ENCODE results near the gene ARL14EP.

ARL14EP gene

DNA sequence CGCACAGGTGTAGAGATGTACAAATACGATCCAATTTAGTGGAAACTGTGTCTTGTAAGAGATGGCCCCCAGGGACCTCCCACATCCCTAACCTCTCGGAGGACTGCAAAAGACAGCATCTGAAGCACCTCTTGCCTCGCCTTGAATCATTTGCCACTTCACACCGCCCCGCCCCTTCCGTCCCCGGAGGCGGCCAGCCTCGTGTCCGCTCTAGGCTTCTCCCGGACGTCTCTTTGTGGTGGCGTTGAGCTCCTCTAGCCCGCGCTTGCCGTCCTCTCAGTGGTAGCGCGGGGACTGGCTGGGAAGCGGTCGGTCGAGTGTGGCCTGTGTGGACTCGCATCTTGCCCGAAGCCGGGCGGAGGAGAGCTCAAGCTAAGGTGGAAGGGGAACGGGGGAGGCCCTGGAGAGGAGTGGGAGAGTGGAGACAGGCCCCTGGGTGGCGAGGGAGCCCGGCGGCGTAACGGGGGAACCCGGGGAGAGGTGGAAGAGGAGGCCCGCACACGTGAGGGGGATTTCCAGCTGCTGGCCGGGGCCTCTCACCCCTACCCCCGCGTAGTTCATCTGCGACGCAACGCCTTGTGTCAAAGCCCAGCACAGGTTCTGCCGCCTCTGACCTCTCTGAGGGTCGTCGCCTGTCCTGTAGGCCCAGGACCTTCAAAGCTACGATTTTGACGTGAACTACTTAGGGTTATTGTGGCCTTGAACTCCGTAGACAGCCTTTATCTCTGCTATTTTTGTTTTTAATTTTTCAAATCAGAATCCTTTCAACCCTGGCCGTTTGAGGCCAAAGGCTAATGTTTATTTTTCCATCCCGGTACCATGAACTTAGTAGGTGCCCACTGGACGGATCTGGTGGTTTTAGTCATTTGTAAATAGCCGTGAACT is at the start of gene ARL14EP:
ARL14EP (plus strand) TSS at position 279 of the 885 bp plus-strand sequence. CDS start 7,845 bp downstream, outside the sequence.
- DNase-seq (ENCODE audit: low read depth in 2 of 2) = peak; percentile 84 to 86

GRCh38 chr11:30277176-30277575 is 45.7 kb upstream of the ARL14EP start:
- no peak for DNase-seq (ENCODE audit: low read depth in 2 of 2)

GRCh38 chr11:30279796-30280195 is 43.1 kb upstream of the ARL14EP start:
- no peak for DNase-seq (ENCODE audit: low read depth in 2 of 2)

DNA sequence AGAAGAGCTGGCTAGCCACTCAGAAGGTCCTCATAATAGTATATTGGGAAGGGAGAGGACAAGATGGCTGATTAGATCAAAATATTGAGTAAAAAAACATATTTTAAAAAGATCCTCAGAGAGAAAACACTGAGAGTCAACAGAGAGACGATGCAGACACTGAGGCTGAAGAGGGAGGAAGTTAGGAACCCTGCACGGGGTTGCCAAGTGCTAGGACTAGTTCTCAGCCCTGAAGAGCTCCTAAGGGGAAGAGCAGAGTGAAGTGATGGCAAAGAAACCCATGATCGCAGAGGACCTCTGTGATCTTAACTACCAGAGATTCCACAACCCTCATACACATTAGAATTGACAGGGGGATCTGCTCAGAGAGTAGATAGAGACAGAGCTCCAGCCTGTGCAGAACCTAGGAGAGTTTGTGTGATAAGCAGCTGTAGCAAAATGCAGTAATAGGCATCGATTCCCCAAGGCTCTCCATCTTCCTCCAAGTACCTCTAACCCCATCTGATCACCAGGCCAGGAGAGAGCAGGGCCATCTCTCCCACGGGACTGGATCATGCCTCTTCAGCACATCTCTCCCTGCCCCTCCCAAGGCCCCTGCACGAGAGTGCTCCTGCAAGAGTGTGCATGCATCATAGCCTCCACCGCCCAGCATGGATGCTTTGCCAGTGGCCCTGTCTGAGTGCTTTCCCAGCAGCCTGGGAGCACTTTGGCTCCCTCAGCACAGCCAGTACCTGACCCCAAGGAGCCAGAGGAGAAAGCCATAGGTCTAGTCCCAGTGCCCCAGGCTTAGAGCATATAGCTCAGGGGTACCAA is 41.2 kb upstream of the ARL14EP start:
- no peak for DNase-seq (ENCODE audit: low read depth in 2 of 2)

DNA sequence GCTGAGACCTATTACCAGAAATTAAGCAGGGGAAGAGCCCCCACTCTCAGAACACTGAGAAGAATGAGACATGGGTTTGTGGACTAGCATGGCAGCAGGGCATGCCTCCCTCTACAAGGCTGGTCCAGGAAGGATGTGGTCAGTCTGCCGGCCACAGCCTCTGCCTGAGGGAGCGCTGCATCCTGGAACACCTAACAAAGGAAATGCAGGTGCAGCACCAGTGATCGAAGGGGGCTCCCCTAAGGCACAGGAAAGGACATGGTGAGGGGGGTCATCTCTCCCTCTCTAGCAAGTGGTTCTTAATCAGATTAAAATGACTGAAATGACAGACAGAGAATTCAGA is 40.6 kb upstream of the ARL14EP start:
- peak; percentile 8 to 21 for DNase-seq (ENCODE audit: low read depth in 2 of 2)

DNA sequence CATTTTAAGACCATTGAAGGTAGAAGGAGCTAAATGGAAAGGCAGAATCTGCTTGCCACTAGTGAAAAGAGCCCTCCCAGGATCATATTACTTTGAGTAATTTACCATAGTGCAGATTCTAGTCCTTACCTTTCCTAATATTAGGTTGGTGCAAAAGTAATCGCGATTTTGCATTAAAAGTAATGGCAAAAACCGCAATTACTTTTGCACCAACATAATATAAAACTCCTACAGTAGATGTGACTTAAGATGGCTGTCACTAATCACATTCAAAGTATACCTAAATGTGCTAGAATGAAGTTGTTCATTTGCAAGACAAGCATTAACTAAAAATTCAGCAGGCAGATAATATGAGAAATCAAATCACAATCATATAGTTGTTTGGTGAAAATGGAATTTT is 38.1 kb upstream of the ARL14EP start:
- DNase-seq (ENCODE audit: low read depth in 2 of 2) = no peak

DNA sequence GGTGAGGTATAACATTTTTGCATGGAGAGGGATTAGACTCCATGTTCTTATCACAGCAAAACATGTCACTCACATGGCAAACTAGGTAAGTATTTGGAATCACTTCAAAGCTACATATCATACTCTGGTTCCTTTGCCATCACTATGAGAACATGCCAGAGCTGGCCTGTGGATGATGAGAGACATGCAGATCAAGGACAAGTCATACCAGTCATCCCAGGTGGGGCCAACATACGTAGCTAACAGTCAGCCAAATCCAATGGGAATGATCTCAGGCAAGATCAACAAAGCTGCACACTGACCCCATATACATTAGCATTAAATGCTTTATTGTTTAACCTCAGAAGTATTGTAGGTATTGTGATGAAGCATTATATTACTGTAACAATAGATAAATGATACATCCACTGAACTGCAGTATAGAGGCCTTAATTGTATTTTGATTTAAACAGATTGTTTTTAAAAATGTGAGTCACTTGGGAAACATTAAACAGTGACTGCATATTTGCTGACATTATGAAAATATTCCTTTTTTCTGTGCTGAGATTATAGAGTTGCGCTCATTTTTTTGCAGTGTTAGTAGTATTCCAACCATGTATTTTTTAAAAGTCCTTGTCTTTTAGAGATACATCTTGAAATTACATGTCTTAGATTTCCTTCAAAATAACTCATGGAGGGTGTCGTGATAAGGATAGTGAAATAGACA is 37.3 kb upstream of the ARL14EP start:
- DNase-seq (ENCODE audit: low read depth in 2 of 2) = no peak

- no peak for DNase-seq (ENCODE audit: low read depth in 2 of 2)
Observed at GRCh38 chr11:30291331-30291730, 31.6 kb upstream of the ARL14EP start.

GRCh38 chr11:30292545-30292944 is 30.4 kb upstream of the ARL14EP start:
- DNase-seq (ENCODE audit: low read depth in 2 of 2) = no peak

GRCh38 chr11:30295178-30295885 is 27.6 kb upstream of the ARL14EP start:
- no peak for DNase-seq (ENCODE audit: low read depth in 2 of 2)

GRCh38 chr11:30304620-30305019 is 18.3 kb upstream of the ARL14EP start:
- DNase-seq (ENCODE audit: low read depth in 2 of 2) = no peak

DNA sequence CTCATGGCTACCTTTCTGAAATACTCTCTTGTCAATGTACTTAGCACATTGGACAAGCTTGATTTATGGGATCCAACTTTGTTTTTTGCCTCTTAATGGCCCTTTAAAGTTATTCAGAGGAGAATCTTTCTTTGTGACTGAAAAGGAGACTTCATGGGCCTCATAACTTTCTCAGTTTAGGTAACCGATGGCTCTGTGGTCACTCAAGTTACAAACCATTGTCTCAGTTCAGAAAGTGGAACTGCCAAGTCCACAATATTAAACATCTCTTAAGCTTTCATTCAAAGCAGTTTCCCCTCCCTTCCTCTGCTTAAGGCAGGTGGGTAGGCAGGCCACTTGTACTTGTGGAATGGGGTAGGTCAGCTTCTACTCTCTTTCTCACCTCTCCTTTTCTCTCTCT is 12.3 kb upstream of the ARL14EP start:
- DNase-seq (ENCODE audit: low read depth in 2 of 2) = no peak

DNA sequence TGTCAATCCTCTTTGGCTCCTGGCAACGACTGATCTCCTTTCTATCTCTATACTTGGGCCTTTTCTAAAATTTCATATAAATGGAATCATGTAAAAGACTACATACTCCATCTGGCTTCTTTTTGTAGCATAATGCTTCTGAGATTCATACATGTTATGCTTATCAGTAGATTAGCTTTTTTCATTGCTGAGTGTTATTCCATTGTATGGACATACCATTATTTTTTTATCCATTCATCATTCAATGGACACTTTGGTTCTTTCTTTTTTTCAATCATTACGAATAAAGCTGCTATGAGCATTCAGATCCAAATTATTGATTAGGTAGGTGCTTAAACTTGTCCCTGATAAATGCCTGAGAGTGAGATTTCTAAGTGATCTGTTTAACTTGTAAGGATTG is 11.7 kb upstream of the ARL14EP start:
- DNase-seq (ENCODE audit: low read depth in 2 of 2) = no peak

DNA sequence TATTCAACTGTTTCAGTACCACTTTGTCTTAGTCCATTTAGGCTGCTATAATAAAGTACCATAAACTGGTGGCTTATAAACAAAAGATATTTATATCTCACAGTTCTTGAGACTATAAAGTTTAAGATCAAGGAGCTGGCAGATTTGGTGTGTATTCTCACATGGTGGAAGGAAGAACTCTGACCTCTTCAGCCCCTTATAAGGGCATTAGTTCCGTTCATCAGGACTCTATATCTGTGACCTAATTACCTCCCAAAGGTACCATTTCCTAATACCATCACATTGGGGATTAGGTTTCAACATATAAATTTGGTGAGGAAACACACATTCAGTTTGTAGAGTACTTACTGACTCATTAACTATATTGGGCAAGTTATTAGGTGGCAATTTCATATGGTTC is 10.7 kb upstream of the ARL14EP start:
- no peak for DNase-seq (ENCODE audit: low read depth in 2 of 2)

- DNase-seq (ENCODE audit: low read depth in 2 of 2) = no peak
Observed at GRCh38 chr11:30313580-30313979, 9.3 kb upstream of the ARL14EP start.

DNA sequence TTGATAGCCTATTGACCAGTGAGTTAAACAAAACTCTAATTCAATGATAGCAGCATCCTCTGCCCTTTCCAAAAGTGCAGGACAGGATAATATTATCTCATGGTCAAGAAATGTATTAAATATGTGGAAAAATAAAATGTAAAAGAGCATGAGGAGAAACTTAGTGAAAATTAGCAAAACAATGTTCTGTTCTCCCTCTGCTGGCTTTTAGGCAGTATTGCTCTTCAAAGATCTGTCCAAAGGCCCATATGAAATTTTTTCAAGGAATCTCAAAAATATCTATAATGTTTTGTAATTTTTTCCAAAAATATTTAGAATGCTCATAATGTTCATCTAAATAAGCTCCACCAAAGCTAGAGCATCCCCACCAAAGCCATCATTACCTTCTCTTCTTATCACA is 8.3 kb upstream of the ARL14EP start:
- no peak for DNase-seq (ENCODE audit: low read depth in 2 of 2)

DNA sequence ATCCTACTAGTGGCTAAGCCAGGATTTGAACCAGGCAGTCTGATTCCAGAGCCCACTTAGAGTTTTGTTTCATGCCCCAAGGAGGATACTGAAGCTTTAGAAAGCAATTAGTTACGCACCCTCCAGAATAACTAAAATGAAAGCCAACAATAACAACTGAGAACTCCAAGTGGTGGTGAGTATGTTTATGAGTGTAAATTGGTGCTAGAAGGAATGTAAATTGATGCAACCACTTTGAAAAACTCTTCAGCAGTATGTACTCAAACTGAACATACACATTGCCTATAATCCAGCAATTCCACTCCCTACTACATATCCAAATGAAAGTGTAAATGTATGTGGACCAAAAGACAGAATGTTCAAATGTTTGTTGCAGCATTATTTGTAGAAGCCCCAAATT is 6.7 kb upstream of the ARL14EP start:
- DNase-seq (ENCODE audit: low read depth in 2 of 2) = no peak

DNA sequence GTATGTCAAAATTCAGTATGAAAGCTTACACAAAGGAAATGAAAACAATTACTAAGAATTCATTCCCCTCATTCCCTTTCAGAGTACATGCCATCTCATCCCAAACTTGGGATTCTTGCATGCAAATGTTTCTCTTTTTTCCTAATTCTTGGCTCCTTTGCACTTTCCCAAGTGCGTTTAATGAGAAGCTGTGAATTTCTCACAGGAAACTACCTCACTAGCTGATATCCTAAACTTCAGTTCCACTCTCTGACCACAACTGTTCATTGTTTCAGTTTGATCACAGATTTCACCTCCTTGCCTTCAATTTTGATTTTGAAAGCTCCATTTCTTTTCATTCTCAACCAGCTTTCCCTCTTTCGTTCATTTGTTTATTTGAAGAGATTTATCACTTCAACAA is 5.9 kb upstream of the ARL14EP start:
- no peak for DNase-seq (ENCODE audit: low read depth in 2 of 2)

DNA sequence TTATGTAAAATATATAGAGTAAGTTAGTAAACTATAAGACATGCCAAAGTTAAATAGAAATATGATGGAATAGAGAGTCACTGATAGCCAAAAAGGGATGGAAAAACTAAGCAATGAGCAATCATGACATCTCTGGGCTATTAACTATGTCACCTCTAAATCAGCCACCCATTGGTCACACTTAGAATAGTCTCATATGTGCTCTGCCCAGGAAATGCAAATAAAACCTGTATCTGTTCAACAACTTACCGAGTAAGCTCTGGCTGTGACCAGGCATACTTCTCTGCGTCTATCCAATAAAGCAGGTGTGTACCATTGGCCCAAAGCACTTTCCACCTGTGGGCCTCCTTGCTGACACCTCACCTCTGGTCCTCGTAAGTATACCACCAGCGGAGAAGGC is 1.6 kb upstream of the ARL14EP start:
- DNase-seq (ENCODE audit: low read depth in 2 of 2) = no peak

- no peak for DNase-seq (ENCODE audit: low read depth in 2 of 2)
Observed at GRCh38 chr11:30322191-30322590, 713 bp upstream of the ARL14EP start.

GRCh38 chr11:30326114-30326778 is 3.3 kb downstream of the ARL14EP start:
- no peak for DNase-seq (ENCODE audit: low read depth in 2 of 2)

All from stimulated activated CD8-positive, alpha-beta memory T cell treated with anti-CD3 and anti-CD28 coated beads, Interleukin-15, amount 100 ng/mL, for 48 hours (primary cell).